HEK293T (cell line): ENCODE measurements around the gene PCDHB3.

ENCODE experiments used
- HDGF ChIP-seq: fragments of 450-650 bp; IDR thresholded peaks from 2 replicates; pipeline ENCODE4 v1.6.1; 2017; ENCODE audit warnings: antibody characterized with exemption, borderline replicate concordance
- TF ChIP-seq, protein P1 (sequence below): fragments of 450-650 bp; IDR thresholded peaks from 2 replicates; pipeline ENCODE4 v1.6.1; 2016

DNA sequence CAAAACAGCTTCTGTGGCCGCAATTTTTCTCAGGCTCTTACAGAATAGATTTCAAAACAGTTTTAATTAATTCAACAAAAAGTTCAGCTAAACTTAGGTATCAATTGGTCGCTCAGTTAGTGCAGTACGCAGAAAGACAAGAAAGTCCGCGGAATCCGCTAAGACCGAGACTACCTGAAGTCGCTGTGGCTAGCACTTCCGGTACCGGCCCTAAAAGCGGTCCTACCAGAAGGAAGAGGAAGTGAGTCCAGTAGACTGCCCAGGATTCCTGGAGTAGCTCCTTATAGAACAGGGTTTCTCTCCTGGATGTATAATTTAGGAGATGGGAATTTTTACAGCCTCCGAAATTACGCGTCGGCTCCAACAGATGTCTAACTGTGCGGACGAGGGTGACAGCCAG, 22.4 kb upstream of the PCDHB3 start:
- TF ChIP-seq, protein P1, sequence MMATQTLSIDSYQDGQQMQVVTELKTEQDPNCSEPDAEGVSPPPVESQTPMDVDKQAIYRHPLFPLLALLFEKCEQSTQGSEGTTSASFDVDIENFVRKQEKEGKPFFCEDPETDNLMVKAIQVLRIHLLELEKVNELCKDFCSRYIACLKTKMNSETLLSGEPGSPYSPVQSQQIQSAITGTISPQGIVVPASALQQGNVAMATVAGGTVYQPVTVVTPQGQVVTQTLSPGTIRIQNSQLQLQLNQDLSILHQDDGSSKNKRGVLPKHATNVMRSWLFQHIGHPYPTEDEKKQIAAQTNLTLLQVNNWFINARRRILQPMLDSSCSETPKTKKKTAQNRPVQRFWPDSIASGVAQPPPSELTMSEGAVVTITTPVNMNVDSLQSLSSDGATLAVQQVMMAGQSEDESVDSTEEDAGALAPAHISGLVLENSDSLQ, result no peak
- no peak for TF ChIP-seq HDGF
